SK-N-SH treated with all-trans-retinoic acid at 6 μM for 48 hours (cell line): ENCODE data around the gene CYB5RL.

ENCODE experiments used
- ATAC-seq: fragments of 200-7000 bp; cut with Tn5 transposase; 3 replicates; pipeline ENCODE4 v1.9.1; 2020; ENCODE audit warnings: mild to moderate bottlenecking, moderate library complexity
- ARNTL ChIP-seq: fragments of 450-650 bp; formaldehyde crosslinking; IDR thresholded peaks from 2 replicates; pipeline ENCODE4 v1.5.0; 2020; ENCODE audit warnings: low read depth, mild to moderate bottlenecking, moderate library complexity, borderline replicate concordance
- BACH2 ChIP-seq: fragments of 250-450 bp; sonication (Bioruptor Pico); IDR thresholded peaks from 2 replicates; pipeline ENCODE4 v1.9.0; 2021; ENCODE audit warnings: mild to moderate bottlenecking, borderline replicate concordance
- CREB5 ChIP-seq: fragments of 250-450 bp; sonication (Bioruptor Pico); IDR thresholded peaks from 2 replicates; pipeline ENCODE4 v1.5.1; 2020; ENCODE audit warnings: low read depth, mild to moderate bottlenecking, moderate library complexity
- CSRNP3 ChIP-seq: fragments of 250-450 bp; sonication (Bioruptor Pico); IDR thresholded peaks from 2 replicates; pipeline ENCODE4 v1.5.1; 2021; ENCODE audit warnings: mild to moderate bottlenecking, moderate library complexity
- ESRRG ChIP-seq: fragments of 250-450 bp; sonication (Bioruptor Pico); IDR thresholded peaks from 2 replicates; pipeline ENCODE4 v1.6.1; 2021; ENCODE audit warnings: mild to moderate bottlenecking
- GLIS3 ChIP-seq: fragments of 250-450 bp; sonication (Bioruptor Pico); IDR thresholded peaks from 2 replicates; pipeline ENCODE4 v1.5.0; 2020; ENCODE audit warnings: mild to moderate bottlenecking, moderate library complexity
- ISL1 ChIP-seq: fragments of 250-450 bp; sonication (Bioruptor Pico); IDR thresholded peaks from 2 replicates; pipeline ENCODE4 v2.1.2; 2022; ENCODE audit warnings: mild to moderate bottlenecking, moderate library complexity
- OSR1 ChIP-seq: fragments of 250-450 bp; sonication (Bioruptor Pico); IDR thresholded peaks from 2 replicates; pipeline ENCODE4 v1.8.0; 2022; ENCODE audit warnings: moderate library complexity, mild to moderate bottlenecking, inconsistent platforms
- PATZ1 ChIP-seq: fragments of 250-450 bp; sonication (Bioruptor Pico); IDR thresholded peaks from 2 replicates; pipeline ENCODE4 v1.8.0; 2020; ENCODE audit warnings: mild to moderate bottlenecking, moderate library complexity, borderline replicate concordance
- POU6F1 ChIP-seq: fragments of 250-450 bp; sonication (Bioruptor Pico); IDR thresholded peaks from 2 replicates; pipeline ENCODE4 v1.8.0; 2021; ENCODE audit warnings: low read depth, mild to moderate bottlenecking, moderate library complexity, borderline replicate concordance
- PPARA ChIP-seq: fragments of 250-450 bp; sonication (Bioruptor Pico); IDR thresholded peaks from 2 replicates; pipeline ENCODE4 v1.5.0; 2020; ENCODE audit warnings: mild to moderate bottlenecking, borderline replicate concordance
- RARB ChIP-seq: fragments of 250-450 bp; sonication (Bioruptor Pico); IDR thresholded peaks from 2 replicates; pipeline ENCODE4 v1.8.0; 2021; ENCODE audit warnings: mild to moderate bottlenecking, moderate library complexity
- SNAI2 ChIP-seq: fragments of 250-450 bp; sonication (Bioruptor Pico); IDR thresholded peaks from 2 replicates; pipeline ENCODE4 v1.5.0; 2020; ENCODE audit warnings: mild to moderate bottlenecking, moderate library complexity
- TCF4 ChIP-seq: fragments of 250-450 bp; sonication (Bioruptor Pico); IDR thresholded peaks from 2 replicates; pipeline ENCODE4 v1.8.0; 2021; ENCODE audit warnings: mild to moderate bottlenecking, moderate library complexity, borderline replicate concordance
- TOX ChIP-seq: fragments of 250-450 bp; sonication (Bioruptor Pico); IDR thresholded peaks from 2 replicates; pipeline ENCODE4 v1.8.0; 2021; ENCODE audit warnings: mild to moderate bottlenecking, moderate library complexity, borderline replicate concordance
- TSHZ2 ChIP-seq: fragments of 250-450 bp; sonication (Bioruptor Pico); IDR thresholded peaks from 2 replicates; pipeline ENCODE4 v1.5.0; 2020; ENCODE audit warnings: mild to moderate bottlenecking, moderate library complexity
- ZC3H10 ChIP-seq: fragments of 250-450 bp; sonication (Bioruptor Pico); IDR thresholded peaks from 2 replicates; pipeline ENCODE4 v1.5.1; 2021; ENCODE audit warnings: mild to moderate bottlenecking, moderate library complexity
- ZFP3 ChIP-seq: fragments of 250-450 bp; sonication (Bioruptor Pico); IDR thresholded peaks from 2 replicates; pipeline ENCODE4 v1.5.0; 2020; ENCODE audit warnings: mild to moderate bottlenecking, moderate library complexity
- ZFP30 ChIP-seq: fragments of 450-650 bp; formaldehyde crosslinking; IDR thresholded peaks from 2 replicates; pipeline ENCODE4 v1.5.0; 2022; ENCODE audit warnings: mild to moderate bottlenecking, moderate library complexity
- ZNF565 ChIP-seq: fragments of 450-650 bp; formaldehyde crosslinking; conservative IDR thresholded peaks from 2 replicates; pipeline ENCODE4 v1.5.0; 2020; ENCODE audit warnings: low read depth, mild to moderate bottlenecking, moderate library complexity
- ZNF70 ChIP-seq: fragments of 450-650 bp; formaldehyde crosslinking; IDR thresholded peaks from 2 replicates; pipeline ENCODE4 v1.5.0; 2020; ENCODE audit warnings: mild to moderate bottlenecking, moderate library complexity
- ZNF8 ChIP-seq: fragments of 450-650 bp; formaldehyde crosslinking; IDR thresholded peaks from 2 replicates; pipeline ENCODE4 v1.5.0; 2020; ENCODE audit warnings: mild to moderate bottlenecking, moderate library complexity

The CYB5RL gene

GRCh38 chr1:54218883-54219687, 19.3 kb upstream of the CYB5RL start:
- TF ChIP-seq CREB5 (CRISPR knock-in tag) (no peak), ARNTL (CRISPR knock-in tag) (no peak), ESRRG (CRISPR knock-in tag) (no peak), TSHZ2 (CRISPR knock-in tag) (no peak), TCF4 (CRISPR knock-in tag) (no peak), TOX (CRISPR knock-in tag) (no peak), ZNF8 (CRISPR knock-in tag) (no peak), RARB (no peak), ZFP30 (CRISPR knock-in tag) (no peak), ZC3H10 (CRISPR knock-in tag) (no peak), ZNF565 (CRISPR knock-in tag) (no peak), GLIS3 (CRISPR knock-in tag) (no peak), BACH2 (CRISPR knock-in tag) (no peak), ZFP3 (CRISPR knock-in tag) (no peak), OSR1 (CRISPR knock-in tag) (no peak), ISL1 (CRISPR knock-in tag) (no peak), CSRNP3 (CRISPR knock-in tag) (no peak), PPARA (CRISPR knock-in tag) (no peak), PATZ1 (CRISPR knock-in tag) (no peak)
- ATAC-seq, result no peak

- ATAC-seq, result no peak
- TF ChIP-seq SNAI2 (CRISPR knock-in tag) (no peak), ZFP30 (CRISPR knock-in tag) (no peak), ZNF565 (CRISPR knock-in tag) (no peak), ARNTL (CRISPR knock-in tag) (no peak), ZNF70 (no peak), ESRRG (CRISPR knock-in tag) (no peak), TCF4 (CRISPR knock-in tag) (no peak), GLIS3 (CRISPR knock-in tag) (no peak), POU6F1 (no peak), CSRNP3 (CRISPR knock-in tag) (no peak), BACH2 (CRISPR knock-in tag) (no peak), ZNF8 (CRISPR knock-in tag) (no peak), TSHZ2 (CRISPR knock-in tag) (no peak), CREB5 (CRISPR knock-in tag) (no peak), PPARA (CRISPR knock-in tag) (no peak), ISL1 (CRISPR knock-in tag) (no peak), ZFP3 (CRISPR knock-in tag) (no peak)
Measured at GRCh38 chr1:54215523-54215922, 15.7 kb upstream of the CYB5RL start.
